HepG2 (cell line): Measurements from ENCODE around the gene PRKN.

ENCODE experiments used
- FLYWCH1 ChIP-seq: sonication (generic); formaldehyde crosslinking; IDR thresholded peaks from 2 replicates; pipeline ENCODE4 v1.8.1; 2023; ENCODE audit warnings: mild to moderate bottlenecking, missing genetic modification reagents
- HMG20A ChIP-seq: IDR thresholded peaks from 2 replicates; pipeline ENCODE4 v1.6.1; 2016; ENCODE audit warnings: borderline replicate concordance
- ZNF558 ChIP-seq: sonication (generic); formaldehyde crosslinking; IDR thresholded peaks from 2 replicates; pipeline ENCODE4 v1.9.0; 2022; ENCODE audit warnings: mild to moderate bottlenecking, missing genetic modification reagents, borderline replicate concordance
- ZNF605 ChIP-seq: sonication (generic); formaldehyde crosslinking; IDR thresholded peaks from 2 replicates; pipeline ENCODE4 v1.8.0; 2022; ENCODE audit warnings: mild to moderate bottlenecking, missing genetic modification reagents

DNA sequence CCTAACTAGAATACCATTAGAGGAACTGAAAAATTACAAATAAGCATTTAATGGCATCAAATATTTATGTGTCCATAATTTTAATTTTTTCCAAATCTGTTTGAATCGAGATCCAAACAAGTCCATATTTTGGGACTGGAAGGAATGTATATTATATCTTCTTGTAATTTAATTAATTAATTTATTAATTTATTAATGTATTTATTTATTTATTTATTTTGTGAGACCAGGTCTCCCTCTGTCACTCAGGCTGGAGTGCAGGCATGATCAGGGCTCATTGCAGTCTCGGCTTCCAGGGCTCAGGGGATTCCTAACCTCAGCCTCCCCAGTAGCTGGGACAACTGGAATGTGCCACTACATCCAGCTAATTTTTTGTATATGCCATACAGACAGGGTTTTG is 453.6 kb downstream of the PRKN start:
- TF ChIP-seq ZNF605 (CRISPR knock-in tag) (no peak), ZNF558 (CRISPR knock-in tag) (no peak), HMG20A (CRISPR knock-in tag) (no peak), FLYWCH1 (CRISPR knock-in tag) (no peak)
